Breast epithelium (tissue), 3 donors: Measurements from ENCODE around the gene HAPLN1.

Source experiments
- POLR2A ChIP-seq: fragments of 450-650 bp; IDR thresholded peaks from one replicate; pipeline ENCODE4 v1.6.1; 2016; ENCODE audit warnings: antibody characterized with exemption, mild to moderate bottlenecking, moderate library complexity
- POLR2AphosphoS5 ChIP-seq, 3 donors: sonication (generic); formaldehyde crosslinking; IDR thresholded peaks; one replicate each; pipeline ENCODE4 v1.6.1; 2017; ENCODE audit warnings: antibody characterized with exemption in 3 of 3
- TF ChIP-seq, protein P1 (sequence below), 3 donors: fragments of 450-650 bp; IDR thresholded peaks; one replicate each; pipeline ENCODE4 v1.5.1; 2016 to 2017; ENCODE audit warnings: antibody characterized with exemption in 3 of 3, mild to moderate bottlenecking in 3 of 3, moderate library complexity in 3 of 3

GRCh38 chr5:83740741-83741140, 20.1 kb upstream of the HAPLN1 start:
- TF ChIP-seq, protein P1, sequence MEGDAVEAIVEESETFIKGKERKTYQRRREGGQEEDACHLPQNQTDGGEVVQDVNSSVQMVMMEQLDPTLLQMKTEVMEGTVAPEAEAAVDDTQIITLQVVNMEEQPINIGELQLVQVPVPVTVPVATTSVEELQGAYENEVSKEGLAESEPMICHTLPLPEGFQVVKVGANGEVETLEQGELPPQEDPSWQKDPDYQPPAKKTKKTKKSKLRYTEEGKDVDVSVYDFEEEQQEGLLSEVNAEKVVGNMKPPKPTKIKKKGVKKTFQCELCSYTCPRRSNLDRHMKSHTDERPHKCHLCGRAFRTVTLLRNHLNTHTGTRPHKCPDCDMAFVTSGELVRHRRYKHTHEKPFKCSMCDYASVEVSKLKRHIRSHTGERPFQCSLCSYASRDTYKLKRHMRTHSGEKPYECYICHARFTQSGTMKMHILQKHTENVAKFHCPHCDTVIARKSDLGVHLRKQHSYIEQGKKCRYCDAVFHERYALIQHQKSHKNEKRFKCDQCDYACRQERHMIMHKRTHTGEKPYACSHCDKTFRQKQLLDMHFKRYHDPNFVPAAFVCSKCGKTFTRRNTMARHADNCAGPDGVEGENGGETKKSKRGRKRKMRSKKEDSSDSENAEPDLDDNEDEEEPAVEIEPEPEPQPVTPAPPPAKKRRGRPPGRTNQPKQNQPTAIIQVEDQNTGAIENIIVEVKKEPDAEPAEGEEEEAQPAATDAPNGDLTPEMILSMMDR (IDR thresholded peaks at IDR 0.05): no peak
- no peak for TF ChIP-seq POLR2A
- no peak for TF ChIP-seq POLR2AphosphoS5 (IDR thresholded peaks at IDR 0.05)
